ENCODE results near the gene SIVA1. TPM values are rescaled to one million over a fixed set of nuclear protein-coding genes. Genes with fewer than 3 reads are reported as not detected.
A peak's percentile ranks its signal among the peaks of the same experiment; 100 is the strongest.

Gene SIVA1
- total RNA-seq, 1 donor from 2014 or later: 52.3 TPM

- no peaks in the 10 kb centered on the region for H3K36me3 Mint-ChIP-seq (ENCODE audit: unreplicated experiment)
- H3K4me3 Mint-ChIP-seq (ENCODE audit: unreplicated experiment): peak overlapping the region; percentile 65
- no peak for DNase-seq (ENCODE audit: extremely low spot score, unreplicated experiment)
- no peak for TF ChIP-seq CTCF (IDR thresholded peaks at IDR 0.05)
- H3K9me3 Mint-ChIP-seq (ENCODE audit: unreplicated experiment): no peaks in the 10 kb centered on the region
- H3K27me3 Mint-ChIP-seq (ENCODE audit: unreplicated experiment): no peaks in the 10 kb centered on the region
- H3K4me1 Mint-ChIP-seq (ENCODE audit: unreplicated experiment): peaks cover 43% of the 10 kb centered on the region
- H3K27ac Mint-ChIP-seq (ENCODE audit: unreplicated experiment): no peak overlapping the region
These were observed 43.7 kb downstream of the SIVA1 start for GRCh38 chr14:104796687-104797081.

DNA sequence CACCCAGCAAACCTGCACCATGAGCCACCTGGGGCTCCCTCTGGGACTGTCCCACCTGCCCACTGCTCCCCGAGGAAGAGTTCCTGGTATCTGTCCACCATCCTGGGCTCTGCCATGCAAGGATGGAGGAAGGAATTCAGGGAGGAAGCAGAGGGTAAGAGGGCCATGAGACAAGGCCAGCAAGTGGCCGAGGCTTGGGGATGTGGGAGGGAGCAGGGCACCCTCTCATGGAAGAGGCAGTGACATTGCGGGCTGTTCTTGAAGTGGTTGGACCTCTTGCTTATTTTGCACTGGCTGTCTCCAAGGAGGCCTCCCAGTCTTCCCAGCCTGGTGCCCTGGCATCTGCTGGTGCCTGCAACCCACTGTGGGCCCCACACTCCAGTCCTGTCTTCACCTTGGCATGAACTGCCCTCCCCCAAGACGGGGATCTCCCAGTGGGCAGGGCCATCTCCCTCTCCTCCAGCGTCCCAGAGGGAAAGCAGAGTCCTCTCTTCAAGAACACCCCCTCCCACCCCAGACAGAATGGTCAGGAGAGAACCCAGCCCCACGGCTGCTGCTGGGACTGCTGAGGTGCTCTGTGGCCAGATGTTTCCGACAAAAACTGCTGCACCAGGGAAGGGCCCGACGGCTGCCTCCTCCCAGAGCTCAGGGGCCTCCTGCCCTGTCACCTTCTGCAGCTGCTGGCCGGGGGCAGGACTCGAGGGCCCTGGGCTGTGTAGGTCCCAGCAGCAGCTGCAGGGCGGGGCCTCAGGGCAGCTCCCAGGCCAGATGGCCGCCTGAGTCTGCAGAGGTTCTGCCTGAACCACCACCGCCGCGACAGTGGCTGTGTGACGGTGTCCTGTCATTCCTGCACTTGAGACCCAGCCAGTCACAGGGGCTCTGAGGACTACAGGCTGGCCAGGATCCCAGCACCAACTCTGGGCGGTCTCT is 44.4 kb downstream of the SIVA1 start:
- no peaks in the 10 kb centered on the region for H3K9me3 Mint-ChIP-seq (ENCODE audit: unreplicated experiment)
- no peaks in the 10 kb centered on the region for H3K36me3 Mint-ChIP-seq (ENCODE audit: unreplicated experiment)
- no peaks in the 10 kb centered on the region for H3K27me3 Mint-ChIP-seq (ENCODE audit: unreplicated experiment)
- H3K4me3 Mint-ChIP-seq (ENCODE audit: unreplicated experiment): peak overlapping the region; percentile 65
- no peak overlapping the region for H3K27ac Mint-ChIP-seq (ENCODE audit: unreplicated experiment)
- DNase-seq (ENCODE audit: extremely low spot score, unreplicated experiment): no peak
- TF ChIP-seq CTCF (IDR thresholded peaks at IDR 0.05): no peak
- H3K4me1 Mint-ChIP-seq (ENCODE audit: unreplicated experiment): peaks cover 44% of the 10 kb centered on the region

DNA sequence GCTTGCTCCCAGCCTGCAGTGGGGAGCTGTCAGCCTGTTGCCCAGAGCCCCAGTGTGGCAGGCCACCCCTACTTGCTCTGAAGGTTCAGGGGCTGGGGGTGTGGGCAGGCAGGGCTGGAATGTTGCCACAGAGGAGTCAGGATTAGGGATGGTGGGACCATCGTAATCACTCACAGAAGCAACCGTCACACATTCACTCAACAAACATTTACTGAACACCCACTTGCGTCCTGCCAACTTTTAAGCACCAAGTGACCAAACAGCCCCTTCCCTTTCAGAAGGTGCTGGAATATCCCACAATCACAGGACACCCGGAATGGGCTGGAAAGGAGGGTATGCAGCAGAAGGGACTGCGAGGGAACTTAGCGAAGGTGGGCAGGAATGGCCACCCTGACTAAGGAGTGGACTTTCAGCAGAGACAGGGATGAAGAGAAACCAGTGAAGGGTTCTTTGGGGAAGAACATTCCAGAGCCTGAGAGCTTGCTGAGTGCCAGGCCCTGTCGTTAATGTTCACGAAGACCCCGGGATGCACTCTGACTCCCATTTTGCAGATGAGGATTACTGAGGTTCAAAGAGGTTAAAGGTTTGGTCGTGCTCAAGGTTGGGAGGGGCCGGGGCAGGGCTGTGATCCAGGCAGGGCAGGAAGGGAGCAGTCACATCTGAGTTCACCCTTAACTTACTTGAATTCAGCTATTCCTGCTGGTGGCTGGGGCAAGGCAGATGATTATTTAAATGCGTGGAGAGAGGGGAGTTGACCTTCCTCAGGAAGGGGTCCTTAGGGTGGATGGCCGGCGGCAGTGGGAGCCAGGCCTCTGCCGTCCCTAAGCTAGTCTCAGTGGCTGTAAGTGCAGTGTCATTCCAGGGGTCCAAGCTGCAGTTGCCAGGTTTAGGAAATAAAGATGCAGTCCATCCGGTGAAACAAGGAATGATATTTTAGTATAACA is 45.6 kb downstream of the SIVA1 start:
- Mint-ChIP-seq H3K27ac (ENCODE audit: unreplicated experiment) (peak overlapping the region; percentile 63), H3K4me3 (ENCODE audit: unreplicated experiment) (no peak overlapping the region), H3K4me1 (ENCODE audit: unreplicated experiment) (peaks cover 38% of the 10 kb centered on the region), H3K9me3 (ENCODE audit: unreplicated experiment) (no peaks in the 10 kb centered on the region), H3K27me3 (ENCODE audit: unreplicated experiment) (no peaks in the 10 kb centered on the region), H3K36me3 (ENCODE audit: unreplicated experiment) (no peaks in the 10 kb centered on the region)
- DNase-seq (ENCODE audit: extremely low spot score, unreplicated experiment): no peak
- TF ChIP-seq CTCF (IDR thresholded peaks at IDR 0.05): no peak

DNA sequence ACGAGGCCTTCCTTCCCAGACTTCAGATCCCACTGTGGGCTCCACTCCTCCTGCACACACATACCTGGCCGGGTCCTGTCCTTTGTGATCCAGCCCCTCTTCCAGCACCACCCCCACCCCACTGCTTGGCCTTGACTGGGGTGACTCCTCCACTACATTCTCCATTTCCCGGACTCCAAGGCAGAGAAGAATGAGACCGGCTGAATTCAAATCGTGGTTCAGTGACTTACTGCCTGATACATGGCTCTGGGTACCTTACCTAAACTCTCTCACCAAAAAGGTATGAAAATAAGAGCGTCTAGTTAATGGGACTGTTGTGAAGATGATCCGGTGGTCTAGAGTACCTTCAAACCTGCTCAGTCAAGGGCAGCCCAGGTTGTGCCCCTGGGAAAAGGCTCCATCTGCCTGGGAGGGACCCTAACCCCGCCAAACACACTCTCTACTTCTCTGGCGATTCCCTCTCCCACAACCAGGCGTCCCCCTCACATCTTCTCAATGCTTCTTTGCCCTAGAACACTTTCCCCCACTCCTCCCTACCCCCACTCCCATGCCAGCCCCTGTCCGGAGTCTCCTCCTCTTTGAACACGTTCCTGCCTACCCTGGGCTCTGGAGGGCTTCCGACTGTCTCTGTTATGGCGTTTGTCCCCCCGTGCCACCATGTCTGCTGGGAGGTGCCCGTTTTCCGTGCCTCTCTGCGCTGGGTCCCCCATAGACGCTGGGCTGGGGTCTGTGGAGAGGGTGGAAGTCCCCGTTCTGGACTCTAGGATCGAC is 46.5 kb downstream of the SIVA1 start:
- H3K36me3 Mint-ChIP-seq (ENCODE audit: unreplicated experiment): no peaks in the 10 kb centered on the region
- DNase-seq (ENCODE audit: extremely low spot score, unreplicated experiment): no peak

More for the DNA sequence above, 46.5 kb downstream of the SIVA1 start:
- H3K9me3 Mint-ChIP-seq (ENCODE audit: unreplicated experiment): no peaks in the 10 kb centered on the region
- H3K27me3 Mint-ChIP-seq (ENCODE audit: unreplicated experiment): no peaks in the 10 kb centered on the region
- TF ChIP-seq CTCF (IDR thresholded peaks at IDR 0.05): no peak
- H3K4me3 Mint-ChIP-seq (ENCODE audit: unreplicated experiment): peak overlapping the region; percentile 55
- H3K4me1 Mint-ChIP-seq (ENCODE audit: unreplicated experiment): peaks cover 34% of the 10 kb centered on the region
- peak overlapping the region; percentile 63 for H3K27ac Mint-ChIP-seq (ENCODE audit: unreplicated experiment)

All from osteocyte (in vitro differentiated cells).